ENCODE measurements around the gene CDK5RAP2. TPM values are rescaled to one million over a fixed set of nuclear protein-coding genes. Genes with fewer than 3 reads are reported as not detected.
"Not testable (repeated sequence)": the region's sequence is repeated elsewhere in the genome, so short reads cannot be mapped to it uniquely, and the experiment has no call there.

Gene CDK5RAP2
- polyA plus RNA-seq, 10 donors: 35.5 to 54.8 (median 45.7) TPM

DNA sequence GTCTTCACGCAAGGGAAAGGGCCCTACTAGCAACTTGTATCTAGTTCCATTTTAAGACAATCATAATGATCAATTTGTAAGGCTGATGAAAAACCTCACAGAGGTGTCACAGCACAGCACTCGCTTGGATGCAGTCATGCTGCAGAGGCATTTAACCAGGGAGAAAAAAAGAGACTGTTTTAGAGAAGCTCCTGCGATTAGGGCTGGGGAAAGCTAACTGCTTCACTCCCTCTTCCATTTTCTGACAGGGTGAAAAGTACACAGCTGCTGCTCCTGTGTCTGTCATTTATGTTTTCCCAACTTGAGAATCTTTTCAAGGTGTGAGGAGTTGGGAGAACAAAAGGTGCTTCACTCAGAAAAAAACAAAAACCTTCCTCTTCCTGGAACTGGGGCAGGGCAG, 106.4 kb downstream of the CDK5RAP2 start:
- DNase-seq: no peak

DNA sequence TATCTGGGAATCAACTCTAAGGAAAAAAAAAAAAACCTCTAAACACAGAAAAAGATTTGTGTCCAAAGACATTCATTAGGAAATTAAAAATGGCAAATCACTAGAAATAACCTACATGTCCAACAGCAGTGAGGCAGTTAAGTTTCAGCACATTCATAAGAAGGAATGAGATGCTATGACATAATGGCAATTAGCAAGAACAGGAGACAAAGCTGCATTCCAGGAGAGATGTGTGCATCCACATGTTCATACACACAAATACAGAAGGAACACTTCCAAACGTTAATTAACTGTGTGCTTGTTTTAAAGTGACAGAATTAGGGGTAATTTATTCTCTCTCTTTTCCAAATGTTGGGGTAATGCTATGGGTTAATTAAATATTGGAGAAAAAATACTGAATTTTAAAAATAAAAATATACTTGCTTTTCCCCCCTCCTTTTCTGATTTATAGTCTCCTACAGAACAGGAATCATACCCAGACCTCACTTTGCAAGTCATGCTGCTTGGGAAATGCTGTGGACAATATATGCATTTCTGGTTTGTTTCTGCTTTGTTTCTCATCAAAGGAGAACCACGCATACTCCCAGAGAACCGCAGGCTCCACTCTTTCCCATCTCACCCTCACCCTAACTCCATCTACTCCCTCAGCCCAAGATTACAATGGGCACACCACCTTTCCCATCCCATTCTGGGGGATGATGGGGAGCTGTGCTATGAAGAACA, 114.1 kb downstream of the CDK5RAP2 start:
- DNase-seq: no peak

DNA sequence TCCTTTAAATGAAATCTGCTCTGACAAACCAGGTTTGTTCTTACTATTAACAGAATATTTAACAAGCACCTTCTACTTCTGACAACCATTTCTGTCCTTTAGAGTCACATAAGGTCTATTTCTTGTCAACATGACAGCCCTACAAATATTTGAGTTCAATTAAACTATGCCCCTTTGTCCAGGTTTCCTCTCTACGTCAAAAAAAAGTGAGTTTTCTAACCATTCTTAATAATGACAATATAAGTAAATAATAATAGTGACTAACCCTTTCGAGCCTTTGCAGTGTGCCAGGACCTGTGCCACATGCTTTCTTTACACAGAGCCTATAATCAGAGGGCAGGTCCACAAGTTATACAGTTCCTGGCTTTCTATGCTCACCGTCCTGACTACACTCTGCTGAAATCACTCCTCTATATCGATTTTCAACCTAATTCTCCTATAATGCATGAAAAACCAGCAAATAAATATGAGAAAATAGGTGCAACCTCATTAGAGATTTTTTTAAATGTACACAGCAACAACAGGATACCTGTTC, 115.0 kb downstream of the CDK5RAP2 start:
- no peak for DNase-seq

DNA sequence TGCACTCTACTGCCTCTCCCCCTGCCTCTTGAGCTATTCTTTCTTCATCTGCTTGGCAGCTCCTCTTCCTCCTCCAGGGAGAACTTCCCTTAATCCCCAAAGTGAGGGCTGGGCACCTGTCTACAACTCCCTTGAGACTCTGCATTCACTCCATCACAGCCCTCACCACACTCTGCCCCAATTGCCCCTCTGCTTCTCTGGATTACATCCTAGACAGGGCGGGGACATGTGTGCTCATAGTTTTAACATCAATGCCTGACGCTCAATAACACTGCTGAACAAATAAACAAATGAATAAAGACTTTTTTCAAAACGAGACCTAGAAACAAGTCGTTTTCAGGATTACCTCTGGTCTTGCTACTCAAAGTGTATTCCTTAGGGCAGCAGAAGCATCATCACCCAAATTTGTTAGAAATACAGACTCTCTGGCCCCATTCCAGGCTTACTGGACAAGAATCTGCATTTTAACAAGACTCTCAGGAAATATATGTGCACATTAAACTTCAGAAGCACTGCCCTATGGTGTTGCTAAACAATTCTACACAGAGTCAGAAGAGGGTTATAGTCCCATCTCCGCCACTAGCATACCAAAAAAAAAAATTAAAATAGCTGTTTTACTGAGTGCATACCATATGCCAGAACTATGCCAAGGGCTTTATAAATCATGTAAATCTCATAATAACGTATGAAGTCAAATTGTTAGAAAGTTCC, 115.6 kb downstream of the CDK5RAP2 start:
- no peak for DNase-seq

DNA sequence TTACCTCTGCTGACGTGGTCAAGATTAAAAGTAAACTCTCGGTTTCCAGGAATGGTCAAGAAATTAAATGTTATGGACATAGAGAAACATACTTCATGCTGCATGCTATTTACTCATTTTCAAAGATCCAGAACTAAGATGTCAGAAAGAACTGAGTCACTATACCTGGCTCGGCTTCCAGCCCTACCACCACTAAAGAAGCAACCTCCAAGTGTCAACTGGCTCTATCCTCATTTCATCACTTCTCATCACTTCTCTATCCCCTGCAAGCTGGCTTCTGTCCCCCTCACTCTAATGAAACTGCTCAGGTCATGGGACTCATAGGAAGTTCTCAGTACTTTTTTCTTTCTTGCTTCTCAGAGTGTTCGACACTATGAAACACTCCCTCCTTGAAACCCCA, 116.2 kb downstream of the CDK5RAP2 start:
- no peak for DNase-seq

DNA sequence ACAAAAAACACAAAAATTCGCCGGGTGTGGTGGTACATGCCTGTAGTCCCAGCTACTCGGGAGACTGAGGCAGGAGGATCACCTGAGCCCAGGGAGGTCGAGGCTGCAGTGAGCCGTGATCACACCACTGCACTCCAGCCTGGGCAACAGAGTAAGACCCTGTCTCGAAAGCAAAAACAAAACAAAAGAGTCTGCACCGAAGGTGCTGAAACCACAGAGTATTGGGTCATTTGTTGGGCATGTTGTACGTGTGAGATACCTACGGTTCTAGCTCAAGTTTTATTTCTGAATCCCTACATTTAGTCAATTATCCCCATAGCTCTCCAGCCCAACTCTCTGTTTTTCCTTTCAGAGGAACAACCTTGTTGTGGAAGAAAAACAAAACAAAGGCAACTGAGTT, 118.3 kb downstream of the CDK5RAP2 start:
- DNase-seq: not testable (repeated sequence)

DNA sequence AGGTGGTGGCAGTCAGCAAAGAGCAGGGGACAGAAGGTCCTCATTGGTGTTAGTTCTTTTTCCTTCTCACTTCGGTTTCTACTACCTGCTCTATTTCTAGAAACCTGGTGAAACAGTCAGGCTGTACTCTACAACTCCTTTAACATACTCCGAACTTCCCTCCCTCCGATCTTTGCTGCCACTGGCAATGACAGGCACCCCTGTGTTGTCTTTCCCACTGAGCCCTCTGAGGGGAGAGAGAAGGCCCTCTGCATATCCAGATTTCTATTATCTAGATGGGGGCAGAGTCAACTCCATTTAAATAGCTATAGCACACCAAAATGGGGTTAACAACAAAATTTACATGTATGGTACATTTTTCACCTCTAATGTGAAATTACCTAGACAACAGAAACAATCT, 123.7 kb downstream of the CDK5RAP2 start:
- no peak for DNase-seq

DNA sequence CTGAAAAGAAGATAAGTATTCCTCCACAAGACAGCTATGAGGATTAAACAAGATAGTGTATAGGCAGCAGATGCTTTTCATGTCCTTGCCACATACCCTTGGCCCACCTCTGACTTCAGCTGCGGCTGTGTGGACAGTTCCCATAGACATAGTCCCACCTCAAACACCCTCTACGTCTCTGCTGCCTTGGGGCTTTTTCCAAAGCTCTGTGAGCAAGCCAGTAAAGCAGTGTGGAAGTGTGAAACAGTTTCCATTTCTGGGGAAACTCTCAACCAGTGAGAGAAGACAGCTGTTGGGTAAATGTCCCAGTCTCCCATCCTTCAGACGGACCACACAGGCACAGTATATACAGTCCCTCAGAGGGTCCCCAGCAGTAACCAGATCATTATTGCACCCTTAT, 125.5 kb downstream of the CDK5RAP2 start:
- DNase-seq: no peak

DNA sequence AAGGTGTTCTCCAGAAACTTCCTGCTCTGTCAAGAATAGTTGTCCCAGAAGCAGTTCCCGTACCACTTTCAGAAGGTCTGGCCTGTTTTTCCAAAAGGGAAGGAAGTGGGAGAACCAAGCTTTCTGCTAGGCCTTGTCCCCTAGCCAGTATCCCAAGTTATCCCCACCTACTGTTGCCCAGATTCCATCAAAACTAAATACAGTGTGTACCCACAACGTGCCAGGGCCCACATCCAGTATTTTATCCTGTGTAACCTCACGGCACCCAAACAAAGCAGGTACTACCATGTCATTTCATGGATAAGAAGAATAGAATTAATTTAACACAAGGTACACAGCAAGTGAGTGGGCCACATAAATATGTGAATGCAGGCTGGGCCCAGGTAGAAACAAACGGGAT, 126.2 kb downstream of the CDK5RAP2 start:
- DNase-seq: no peak

DNA sequence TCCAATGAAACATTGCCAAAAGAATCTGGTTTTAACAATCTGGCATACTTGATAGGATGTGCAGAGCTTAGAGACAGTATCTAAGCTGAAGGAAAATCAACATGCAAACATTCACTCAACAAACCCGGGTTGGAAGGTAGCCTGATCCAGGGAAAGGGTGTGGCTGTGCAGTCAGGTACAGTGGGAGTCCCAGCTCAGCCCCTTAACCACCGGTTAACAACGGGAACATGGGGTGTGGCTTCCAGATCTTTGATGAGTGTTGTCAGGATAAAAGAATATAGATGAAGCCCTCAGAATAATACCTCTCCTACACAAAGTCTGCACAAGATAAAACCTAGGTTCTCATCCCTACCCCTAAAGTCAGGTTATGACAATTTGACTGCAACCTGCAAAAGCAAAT, 127.3 kb downstream of the CDK5RAP2 start:
- DNase-seq: no peak

DNA sequence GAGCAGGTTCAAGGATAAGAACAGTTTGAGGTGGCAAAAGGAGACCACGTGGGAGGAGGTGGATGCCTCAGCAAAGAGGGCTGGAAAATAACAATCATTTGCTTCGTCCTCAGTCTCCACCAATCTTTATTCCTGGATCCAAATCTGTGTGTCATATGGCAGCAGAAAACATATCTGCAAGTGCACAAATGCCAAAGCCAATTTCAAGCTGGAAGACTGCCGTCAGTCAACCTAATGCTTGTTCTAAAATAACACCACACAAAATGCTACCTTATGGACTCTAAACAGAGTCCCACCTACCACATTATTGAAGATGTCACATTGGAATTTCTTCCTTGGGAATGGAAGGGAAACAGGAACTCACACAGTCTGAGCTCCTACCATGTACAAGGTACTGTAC, 129.1 kb downstream of the CDK5RAP2 start:
- no peak for DNase-seq

DNA sequence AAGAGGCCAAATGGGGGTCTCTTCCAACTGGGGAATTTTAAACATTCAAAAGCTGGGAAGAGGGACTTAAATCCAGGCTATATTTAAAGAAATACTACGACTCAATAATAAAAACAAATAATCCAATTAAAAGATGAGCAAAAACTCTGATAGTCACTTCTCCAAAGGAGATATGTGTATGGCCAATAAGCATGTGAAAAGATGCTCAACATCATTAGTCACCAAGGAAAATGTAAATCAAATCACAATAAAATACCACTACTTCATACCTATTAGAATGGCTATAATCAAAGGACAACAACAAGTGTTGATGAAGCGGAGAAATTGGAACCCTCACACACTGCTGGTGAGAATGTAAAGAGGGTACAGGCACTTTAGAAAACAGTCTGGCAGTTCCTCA, 130.4 kb downstream of the CDK5RAP2 start:
- no peak for DNase-seq

DNA sequence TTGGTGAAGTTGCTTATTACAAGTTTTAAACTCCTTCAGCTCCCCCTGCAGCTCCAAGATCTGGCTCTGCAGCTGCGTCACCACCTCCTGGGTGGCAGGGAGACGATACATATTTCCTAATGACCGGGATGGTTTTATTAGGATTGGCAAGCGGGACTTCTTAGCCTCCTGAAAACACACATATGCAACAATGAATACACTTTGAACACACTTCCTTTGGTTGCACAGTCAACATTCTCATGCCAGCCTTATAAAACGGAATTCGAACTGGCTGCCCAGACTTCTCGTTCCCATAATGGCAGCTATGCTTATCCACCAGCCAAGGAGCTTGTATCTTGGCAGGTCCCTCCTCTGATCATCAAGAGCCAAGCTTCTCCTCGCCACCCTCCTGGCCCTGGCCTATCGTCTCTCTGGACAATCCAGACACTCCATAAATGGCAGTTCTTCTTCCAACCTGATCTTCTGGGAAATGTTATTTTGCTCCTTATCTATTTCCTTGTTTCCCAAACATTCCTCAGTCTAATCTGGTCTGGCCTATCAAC, 131.9 kb downstream of the CDK5RAP2 start:
- no peak for DNase-seq

DNA sequence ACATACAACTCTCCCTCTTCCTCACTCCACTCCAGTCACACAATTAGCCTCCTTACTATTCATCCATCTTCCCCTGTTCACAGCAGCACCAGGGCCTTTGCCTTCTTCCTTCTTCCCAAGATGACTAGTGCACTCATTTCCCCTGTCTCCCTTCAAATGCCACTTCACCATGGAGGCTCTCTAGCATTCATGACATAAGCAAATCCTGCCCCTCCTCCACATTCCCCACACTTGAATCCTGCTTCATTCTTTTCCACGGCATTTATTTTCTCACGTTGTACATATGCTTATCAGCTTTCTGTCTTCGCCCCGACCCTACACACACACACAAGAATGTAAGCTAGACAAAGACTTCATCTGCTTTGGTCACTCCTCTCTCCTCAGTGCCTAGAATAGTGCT, 133.3 kb downstream of the CDK5RAP2 start:
- DNase-seq: no peak

DNA sequence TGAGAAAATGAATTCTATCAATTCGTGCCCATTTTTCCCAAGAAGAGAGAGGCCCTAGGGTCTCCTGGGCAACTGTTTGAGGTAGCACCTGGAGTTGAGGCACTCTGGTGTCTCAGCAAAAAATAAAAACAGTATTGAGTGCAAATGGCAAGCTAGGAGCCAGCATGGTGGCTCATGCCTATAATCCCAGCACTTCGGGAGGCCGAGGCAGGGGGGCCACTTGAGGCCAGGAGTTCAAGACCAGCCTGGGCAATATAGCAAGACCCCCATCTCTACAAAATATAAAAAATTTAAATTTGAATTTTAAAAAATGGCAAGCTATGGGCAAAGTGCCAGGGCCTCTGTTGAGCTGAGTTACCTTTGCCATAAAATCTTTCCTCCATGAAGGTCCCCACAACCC, 136.0 kb downstream of the CDK5RAP2 start:
- no peak for DNase-seq

DNA sequence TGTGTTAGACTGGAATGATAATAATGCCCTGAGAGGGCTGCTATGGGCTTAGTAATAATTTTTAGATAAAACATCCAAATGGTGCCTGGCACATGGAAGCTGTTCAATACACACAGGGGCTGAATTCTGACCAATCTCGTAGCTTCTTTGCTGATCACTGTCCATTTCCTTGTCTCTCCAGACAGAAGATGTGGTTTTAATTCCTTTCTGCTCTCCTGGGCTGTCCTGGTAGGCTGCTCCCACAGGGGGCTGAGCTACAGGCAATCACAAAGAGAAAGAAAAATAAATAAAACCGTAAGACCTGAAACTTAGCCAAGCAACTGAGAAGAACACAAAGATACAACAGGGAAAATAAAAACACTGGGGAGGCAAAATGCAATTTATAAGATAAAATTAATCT, 136.5 kb downstream of the CDK5RAP2 start:
- peak in 2 of 3 donors; percentile 20 to 30 for DNase-seq

DNA sequence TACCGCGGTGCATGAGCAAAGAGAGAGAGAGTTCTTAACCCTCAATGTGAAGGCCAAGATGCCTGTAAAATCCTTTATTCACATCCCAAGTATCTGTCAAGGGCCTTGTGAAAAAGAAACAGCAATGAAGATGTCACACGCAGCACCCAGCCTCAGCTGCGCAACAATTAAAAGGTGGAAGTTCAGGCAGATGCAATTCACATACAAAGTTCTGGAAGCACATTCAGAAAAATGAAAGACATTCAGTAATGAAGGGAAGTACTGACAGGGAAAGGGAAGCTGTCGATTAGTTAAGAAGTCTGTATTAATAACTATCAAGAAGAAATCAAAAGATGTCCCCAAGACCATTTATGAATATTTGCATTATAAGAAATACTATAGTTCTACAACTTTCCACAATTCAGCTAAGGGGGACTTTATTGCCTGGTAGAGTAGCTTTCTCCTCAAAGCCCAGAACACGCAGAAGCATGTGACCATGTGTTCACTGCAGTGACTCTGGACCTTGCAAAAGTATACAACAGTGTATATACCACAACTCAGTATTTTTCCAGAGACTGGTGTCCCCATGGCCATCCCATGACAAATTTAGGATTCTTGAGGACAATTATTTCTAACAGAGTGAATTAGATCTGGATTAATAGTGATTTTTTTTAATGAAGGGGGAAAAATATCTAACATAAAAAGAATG, 137.5 kb downstream of the CDK5RAP2 start:
- DNase-seq: no peak

DNA sequence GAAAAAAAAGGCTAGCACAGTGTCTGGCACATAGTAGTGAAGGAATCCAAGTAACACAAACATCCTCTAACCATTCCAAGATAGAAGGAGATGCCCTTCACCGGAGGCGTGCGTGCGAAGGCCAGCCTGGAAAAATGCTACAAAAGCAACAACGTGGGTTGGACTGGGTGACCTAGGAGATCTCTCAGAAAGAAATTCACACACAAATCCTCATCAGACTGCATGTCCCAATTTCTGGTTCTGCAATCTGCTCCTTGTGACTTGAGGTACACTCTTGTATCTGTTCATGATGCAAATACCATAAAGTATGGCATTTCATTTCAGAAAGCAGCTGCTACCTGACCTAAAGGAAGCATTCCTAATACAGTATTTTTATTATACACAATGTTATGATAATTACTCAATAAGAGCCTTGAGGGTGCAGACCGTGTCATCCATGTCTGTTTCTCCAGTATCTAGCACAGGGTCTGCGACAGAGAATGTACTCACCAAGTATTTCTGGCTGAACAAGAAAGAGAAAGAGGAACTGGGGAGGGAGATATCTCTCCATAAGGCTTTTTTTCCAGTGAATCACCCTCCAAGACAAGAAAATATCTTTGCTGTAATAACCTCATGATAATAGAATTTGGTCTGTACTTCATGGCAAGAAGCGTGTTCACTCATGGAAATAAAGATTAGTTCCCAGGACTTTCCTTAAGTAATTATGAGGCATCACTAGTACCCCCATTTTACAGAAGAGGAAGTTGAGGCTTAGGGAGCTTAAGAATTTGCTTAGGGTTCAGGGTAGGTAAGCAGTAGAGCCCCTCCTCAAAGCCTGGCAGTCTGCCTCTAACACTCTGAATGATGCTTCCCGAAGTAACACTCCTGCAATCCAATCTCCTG, 138.3 kb downstream of the CDK5RAP2 start:
- DNase-seq: peak in 1 of 3 donors; percentile 82

DNA sequence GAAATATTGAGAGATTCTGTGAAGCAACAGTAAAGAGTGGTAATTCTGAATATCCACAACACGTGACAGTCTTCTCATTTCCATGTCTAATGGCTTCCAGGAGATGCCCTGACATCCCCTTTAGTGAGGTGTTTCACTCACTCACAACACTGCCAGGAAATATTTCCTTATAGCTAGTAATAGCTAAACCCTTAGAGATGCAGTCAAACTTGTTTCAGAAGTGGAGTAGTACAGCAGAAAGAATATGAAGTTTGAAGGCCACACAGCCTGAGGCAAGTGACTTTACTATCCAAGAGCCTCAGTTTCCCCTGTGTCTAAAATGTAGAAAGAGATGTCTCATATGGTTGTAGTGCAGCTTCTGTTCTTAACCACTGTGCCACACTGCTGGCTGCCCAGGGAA, 139.2 kb downstream of the CDK5RAP2 start:
- no peak for DNase-seq

DNA sequence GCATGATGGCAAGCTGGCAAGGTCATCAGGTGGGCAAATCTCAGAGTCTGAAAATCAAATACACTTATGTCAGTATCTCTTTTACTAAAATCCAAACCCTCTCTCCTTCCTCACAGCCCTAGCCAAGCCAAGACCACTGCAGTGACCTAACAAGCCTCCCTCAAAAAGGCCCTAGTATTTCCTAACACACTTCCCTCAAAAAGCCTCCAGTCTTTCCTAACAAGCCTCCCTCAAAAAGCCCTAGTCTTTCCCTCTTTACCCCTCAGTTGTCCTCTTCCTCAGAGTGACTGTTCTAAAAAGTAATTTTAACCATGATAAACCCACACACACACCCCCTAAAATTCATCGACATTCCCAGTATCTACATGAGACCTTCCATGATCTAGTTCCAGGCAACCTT, 140.0 kb downstream of the CDK5RAP2 start:
- no peak for DNase-seq

DNA sequence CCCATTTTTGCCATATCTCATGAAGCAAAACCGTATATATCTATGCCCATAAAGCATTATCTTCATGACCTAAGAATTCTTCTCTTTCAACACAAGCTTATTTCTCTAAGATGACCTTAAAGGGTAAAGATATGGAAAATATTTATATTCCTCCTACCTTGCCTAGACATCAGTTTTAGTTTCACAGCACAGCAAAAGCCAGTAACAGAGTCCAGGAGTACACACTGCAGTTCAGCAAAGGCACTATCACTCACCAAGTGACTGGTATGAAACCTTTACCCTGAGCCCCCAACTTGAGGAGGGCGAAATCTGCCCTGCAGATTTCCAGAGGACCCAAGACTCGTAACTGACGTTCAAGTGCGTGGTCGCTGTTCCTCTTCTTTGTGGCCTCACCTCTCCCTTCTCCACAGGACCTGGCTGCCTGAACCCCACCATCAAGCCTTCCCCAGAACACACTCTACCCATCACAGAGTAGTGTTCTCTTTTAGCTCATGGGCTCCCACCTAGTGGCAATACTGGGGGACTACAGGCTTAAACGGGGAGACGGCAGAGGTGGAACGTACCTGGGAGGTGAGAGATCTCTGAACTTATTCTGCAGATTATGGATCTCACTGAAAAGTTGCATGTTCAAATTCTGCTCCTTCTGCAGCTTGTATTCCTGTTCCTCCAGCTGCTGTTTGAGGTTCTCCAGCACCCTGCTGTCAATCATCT, 141.0 kb downstream of the CDK5RAP2 start:
- DNase-seq: no peak

Measured in muscle of back (tissue), 11 donors.